Adrenal gland (tissue), 12 donors: Measurements from ENCODE around the gene DOCK8. TPM values are rescaled to one million over a fixed set of nuclear protein-coding genes. Genes with fewer than 3 reads are reported as not detected.

Source experiments
- DNase-seq, 7 donors: peaks; one replicate each; pipeline ENCODE4 v3.0.0-alpha.2; 2019 to 2020
- H3K27ac ChIP-seq, 5 donors: fragments of 200-600 bp; sonication (generic) in 4 of 5; 1 replicate in 3 of 5; 2 replicates in 2 of 5; pipeline versions ENCODE4 v1.5.1 to v1.8.0; 2016 to 2020; ENCODE audit warnings: mild to moderate bottlenecking in 1 of 5
- H3K27me3 ChIP-seq: fragments of 200-600 bp; 2 replicates; pipeline ENCODE4 v1.8.0; 2021
- H3K36me3 ChIP-seq, 2 donors: fragments of 200-600 bp; replicated peaks in 1 of 2; 1 replicate in 1 of 2; 2 replicates in 1 of 2; pipeline versions ENCODE4 v1.5.1 to v1.8.0; 2018 to 2022
- H3K4me1 ChIP-seq, 2 donors: fragments of 200-600 bp; replicated peaks in 1 of 2; 1 replicate in 1 of 2; 2 replicates in 1 of 2; pipeline versions ENCODE4 v1.5.1 to v1.8.0; 2018 to 2021
- H3K4me3 ChIP-seq, 4 donors: fragments of 200-600 bp; sonication (generic) in 3 of 4; one replicate each; pipeline ENCODE4 v1.5.1; 2016 to 2018
- H3K9me3 ChIP-seq, 3 donors: fragments of 200-600 bp; sonication (generic) in 1 of 3; replicated peaks in 1 of 3; 1 replicate in 2 of 3; 2 replicates in 1 of 3; pipeline versions ENCODE4 v1.5.1 to v1.8.0; 2016 to 2021
- POLR2A ChIP-seq, 2 donors: fragments of 450-650 bp; IDR thresholded peaks; one replicate each; pipeline ENCODE4 v1.6.1; 2017; ENCODE audit warnings: antibody characterized with exemption in 2 of 2, mild to moderate bottlenecking in 2 of 2, moderate library complexity in 1 of 2
- WGBS, 4 donors: extraction: QIAGEN DNeasy Blood & Tissue Kit in 2 of 4; methylation state at CpG; one replicate each; pipeline versions ENCODE4 v1.1.5 to v1.1.7; 2013 to 2017; 5-methylcytosine and 5-hydroxymethylcytosine counted together
- intact Hi-C, 2 donors: fragments of 100-400 bp; cut with DNase I; formaldehyde crosslinking; loops; one replicate each; pipeline versions ENCODE4 v1.14.1 to v1.15.0; 2022 to 2023
- polyA plus RNA-seq, 3 donors: library from polyadenylated mRNA; stranded (reverse); fragments of 200-250 nt in 2 of 3; fragments of 350-450 nt in 1 of 3; fragmentation: Illumina TruSeq in 1 of 3; extraction: RNeasy Lipid Tissue Mini Kit (QIAGEN cat#74804) in 1 of 3; gene quantifications; one replicate each; pipeline ENCODE4 v1.2.3, GENCODE V29; 2013 to 2014
- total RNA-seq, 9 donors: library from RNA; depleted of rRNA in 4 of 9; stranded (reverse); fragments of >200 nt in 4 of 9; fragments of 120-200 nt in 1 of 9; fragmentation: NEBNext Ultra II Directional in 1 of 9; extraction: Animal tissue kit (Norgen Biotek cat#: 25700) in 1 of 9; gene quantifications; one replicate each; pipeline versions ENCODE4 v1.1.0 to v1.2.4, GENCODE V29; 2013 to 2023
- TF ChIP-seq, protein P1 (sequence below), 6 experiments: fragments of 450-650 bp in 4 of 6; fragments of 200-600 bp in 2 of 6; sonication (generic) in 1 of 6; IDR thresholded peaks; 1 replicate in 5 of 6; 2 replicates in 1 of 6; pipeline versions ENCODE4 v1.5.1 to v1.8.0; 2016 to 2021; ENCODE audit warnings: antibody characterized with exemption in 6 of 6, mild to moderate bottlenecking in 2 of 6, moderate library complexity in 1 of 6
- donor health status: healthy with polysubstance abuse.
- donor health status: Bipolar disorder and iron deficiency.
- donor health status: DM: yes; HTN: yes; CAD: no.
- donor health status: DM: no; HTN: no; CAD: no.
- donor health status: DM: no; HTN: no; CAD: no.
- donor health status: DM: yes; HTN: yes; CAD: no.

Gene DOCK8
- total and polyA plus RNA-seq, 12 donors = 8.3 to 134 (median 40.5) TPM

DNA sequence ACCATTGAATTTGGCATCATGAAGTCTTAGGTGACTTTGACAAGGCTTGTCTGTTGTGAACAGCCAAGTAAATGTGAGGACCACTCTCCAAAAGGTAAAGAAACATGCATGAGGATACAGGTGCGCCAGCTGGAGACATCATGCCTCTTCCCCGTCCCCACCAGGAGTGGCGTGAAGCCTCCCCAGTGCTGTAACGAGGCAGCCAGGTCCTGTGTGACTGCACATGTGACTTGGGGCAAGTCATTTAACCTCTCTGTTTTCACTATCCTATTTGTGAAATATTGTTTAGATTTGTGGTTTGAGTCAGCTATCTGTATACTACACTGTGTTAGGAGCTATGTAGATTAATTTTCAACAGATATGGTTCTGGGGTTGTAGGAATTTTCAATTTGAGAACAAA lies 65.0 kb downstream of the DOCK8 start:
- Histone ChIP-seq H3K4me1 (no peaks in the 10 kb centered on the region), H3K27ac (no peak overlapping the region), H3K4me3 (no peak overlapping the region), H3K36me3 (no peaks in the 10 kb centered on the region), H3K27me3 (no peaks in the 10 kb centered on the region), H3K9me3 (no peaks in the 10 kb centered on the region)
- WGBS, 4 donors = 68 to 92% (median 82%) methylated on average over 4 of the region's 4 CpGs
- no peak for DNase-seq
- intact Hi-C loops = no loop called here
- TF ChIP-seq, protein P1, sequence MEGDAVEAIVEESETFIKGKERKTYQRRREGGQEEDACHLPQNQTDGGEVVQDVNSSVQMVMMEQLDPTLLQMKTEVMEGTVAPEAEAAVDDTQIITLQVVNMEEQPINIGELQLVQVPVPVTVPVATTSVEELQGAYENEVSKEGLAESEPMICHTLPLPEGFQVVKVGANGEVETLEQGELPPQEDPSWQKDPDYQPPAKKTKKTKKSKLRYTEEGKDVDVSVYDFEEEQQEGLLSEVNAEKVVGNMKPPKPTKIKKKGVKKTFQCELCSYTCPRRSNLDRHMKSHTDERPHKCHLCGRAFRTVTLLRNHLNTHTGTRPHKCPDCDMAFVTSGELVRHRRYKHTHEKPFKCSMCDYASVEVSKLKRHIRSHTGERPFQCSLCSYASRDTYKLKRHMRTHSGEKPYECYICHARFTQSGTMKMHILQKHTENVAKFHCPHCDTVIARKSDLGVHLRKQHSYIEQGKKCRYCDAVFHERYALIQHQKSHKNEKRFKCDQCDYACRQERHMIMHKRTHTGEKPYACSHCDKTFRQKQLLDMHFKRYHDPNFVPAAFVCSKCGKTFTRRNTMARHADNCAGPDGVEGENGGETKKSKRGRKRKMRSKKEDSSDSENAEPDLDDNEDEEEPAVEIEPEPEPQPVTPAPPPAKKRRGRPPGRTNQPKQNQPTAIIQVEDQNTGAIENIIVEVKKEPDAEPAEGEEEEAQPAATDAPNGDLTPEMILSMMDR (IDR thresholded peaks at IDR 0.05) = no peak
- no peak for TF ChIP-seq POLR2A (IDR thresholded peaks at IDR 0.05)

DNA sequence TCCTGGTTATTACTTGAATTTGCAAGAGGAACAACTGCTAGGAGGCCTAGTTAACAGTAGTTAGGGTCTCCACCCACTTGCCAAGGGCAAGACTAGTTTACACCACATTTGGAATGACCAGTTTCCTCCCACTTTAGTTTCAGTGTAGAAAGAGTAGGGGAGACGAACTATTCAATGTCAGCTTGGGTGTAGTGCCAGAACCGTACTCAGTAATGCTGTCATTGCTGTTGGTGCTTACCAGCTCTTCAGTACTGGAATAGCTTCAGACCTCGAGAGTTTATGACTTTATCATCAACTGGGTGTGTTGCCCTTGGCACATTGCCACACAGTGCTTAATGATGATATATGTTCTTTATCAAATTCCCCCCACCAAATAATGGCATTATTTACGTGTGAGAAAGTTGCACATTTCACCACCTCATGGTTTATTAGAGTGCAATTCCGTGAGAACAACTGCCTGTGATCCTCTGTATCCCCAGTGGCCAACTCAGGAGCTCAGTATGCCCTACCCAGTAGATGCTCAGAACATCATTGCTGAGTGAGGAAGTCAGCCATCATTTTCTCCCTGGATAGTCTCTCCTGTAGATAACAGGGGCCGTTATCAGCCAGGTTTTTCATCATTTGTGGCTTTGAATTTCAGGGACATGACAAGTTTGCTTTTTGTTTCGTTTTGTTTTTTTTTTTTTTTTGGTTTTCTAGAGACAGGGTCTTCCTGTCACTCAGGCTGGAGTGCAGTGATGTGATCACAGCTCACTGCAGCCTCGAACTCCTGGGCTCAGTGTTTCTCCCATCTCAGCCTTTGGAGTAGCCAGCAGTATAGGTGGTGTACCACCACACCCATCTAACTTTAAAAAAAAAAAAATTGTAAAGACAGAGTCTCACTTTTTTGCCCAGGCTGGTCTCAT lies 67.3 kb downstream of the DOCK8 start:
- no peaks in the 10 kb centered on the region for H3K4me1 ChIP-seq

DNA sequence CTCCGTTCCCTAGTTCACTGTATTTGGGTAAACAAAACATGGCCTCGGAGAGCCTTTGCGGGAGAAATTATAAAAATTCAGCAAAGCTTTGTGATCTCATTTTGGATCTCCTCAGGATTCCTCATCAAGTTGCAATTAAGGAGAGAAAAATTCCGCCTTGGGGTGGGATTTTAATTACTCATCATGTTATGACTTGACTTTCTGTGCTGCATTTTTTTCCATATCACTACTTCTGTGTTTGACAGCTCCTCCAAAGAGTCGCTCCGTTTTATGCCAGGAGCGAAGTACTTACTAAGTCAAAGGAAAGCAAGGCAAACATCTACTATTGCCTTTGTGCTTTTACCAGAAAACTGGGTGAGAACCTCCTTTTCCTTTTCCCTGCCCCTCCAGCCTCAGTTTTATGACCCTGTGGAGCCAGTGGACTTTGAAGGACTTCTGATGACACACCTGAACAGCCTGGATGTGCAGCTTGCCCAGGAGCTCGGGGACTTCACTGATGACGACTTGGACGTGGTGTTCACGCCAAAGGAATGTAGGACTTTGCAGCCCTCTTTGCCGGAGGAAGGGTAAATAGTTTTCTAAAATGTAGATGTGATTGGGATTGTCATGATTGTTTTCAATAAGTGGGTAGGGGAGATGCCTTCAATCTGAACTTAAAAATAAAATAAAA lies 71.5 kb downstream of the DOCK8 start:
- intact Hi-C loops = no loop called here
- Histone ChIP-seq H3K27ac (no peak overlapping the region), H3K4me1 (no peaks in the 10 kb centered on the region), H3K36me3 (no peaks in the 10 kb centered on the region), H3K4me3 (no peak overlapping the region), H3K9me3 (no peaks in the 10 kb centered on the region), H3K27me3 (no peaks in the 10 kb centered on the region)
- 87 to 93% (median 90%) methylated on average over 12 of the region's 12 CpGs for WGBS, 4 donors
- TF ChIP-seq POLR2A (IDR thresholded peaks at IDR 0.05) = no peak
- TF ChIP-seq, protein P1 (IDR thresholded peaks at IDR 0.05) = no peak
- DNase-seq = no peak

More for the DNA sequence above, 67.3 kb downstream of the DOCK8 start:
- no peak for DNase-seq
- no peaks in the 10 kb centered on the region for H3K9me3 ChIP-seq
- no peaks in the 10 kb centered on the region for H3K27me3 ChIP-seq
- no peak overlapping the region for H3K27ac ChIP-seq
- H3K36me3 ChIP-seq = no peaks in the 10 kb centered on the region
- 38 to 45% (median 42%) methylated on average over 8 of the region's 8 CpGs for WGBS, 4 donors
- intact Hi-C loops = no loop called here
- TF ChIP-seq, protein P1 (IDR thresholded peaks at IDR 0.05) = no peak
- TF ChIP-seq POLR2A (IDR thresholded peaks at IDR 0.05) = no peak
- H3K4me3 ChIP-seq = no peak overlapping the region

DNA sequence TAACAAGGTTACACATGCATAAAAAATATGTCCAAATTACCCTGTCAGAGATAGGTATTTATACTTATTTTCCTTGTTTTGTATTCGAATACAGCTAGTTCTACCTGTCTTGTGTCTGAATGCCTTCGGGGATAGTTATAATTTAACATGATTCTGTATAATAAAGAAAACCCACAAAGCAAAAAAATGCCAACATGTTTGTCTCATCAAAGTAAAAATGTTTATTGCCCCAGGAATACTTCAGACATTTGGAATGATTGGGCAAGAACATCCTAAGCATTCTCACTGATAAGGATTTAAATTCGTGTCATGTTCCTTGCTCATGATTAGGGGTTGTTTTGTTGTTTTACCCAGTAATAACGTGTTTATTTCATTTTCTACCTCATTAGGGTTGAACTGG lies 74.5 kb downstream of the DOCK8 start:
- WGBS, 4 donors = 58 to 70% (median 64%) methylated on average over 4 of the region's 4 CpGs
- no peaks in the 10 kb centered on the region for H3K9me3 ChIP-seq
- DNase-seq = no peak
- no peak overlapping the region for H3K4me3 ChIP-seq
- no peaks in the 10 kb centered on the region for H3K27me3 ChIP-seq
- H3K27ac ChIP-seq = no peak overlapping the region
- TF ChIP-seq, protein P1 (IDR thresholded peaks at IDR 0.05) = no peak
- TF ChIP-seq POLR2A (IDR thresholded peaks at IDR 0.05) = no peak
- intact Hi-C loops = no loop called here
- no peaks in the 10 kb centered on the region for H3K4me1 ChIP-seq
- no peaks in the 10 kb centered on the region for H3K36me3 ChIP-seq
